Metanephros (tissue), 1 donor: Measurements from ENCODE around the gene MATN3. TPM values are rescaled to one million over a fixed set of nuclear protein-coding genes. Genes with fewer than 3 reads are reported as not detected.

ENCODE experiments used
- total RNA-seq: library from RNA; depleted of rRNA; stranded (reverse); fragments of >200 nt; gene quantifications from one replicate; pipeline ENCODE4 v1.2.3, GENCODE V29; 2014

MATN3 gene
- 1.5 TPM for total RNA-seq

GRCh38 chr2:20012282-20013125 is at the start of gene MATN3:
Gene MATN3, minus strand, starts transcription at chr2:20012668. Its CDS starts 37 bp downstream, at chr2:20012631.

GRCh38 chr2:20051532-20052228 is 39.2 kb upstream of the MATN3 start, which contains the start of gene LAPTM4A:
Gene LAPTM4A, minus strand, starts transcription at chr2:20051628. Its CDS starts 108 bp downstream, at chr2:20051520.

GRCh38 chr2:19989667-19990415 is 22.6 kb downstream of the MATN3 start, which contains the start of gene WDR35:
Gene WDR35, minus strand, starts transcription at chr2:19990105. Its CDS starts 90 bp downstream, at chr2:19990015.

Other genes starting within 250 kb of the MATN3 start
- gene TTC32, start 110.7 kb downstream of the MATN3 start, total RNA-seq, result 18.0 TPM
- 18.7 TPM for gene WDR35, start 22.6 kb downstream of the MATN3 start, total RNA-seq
- 173 TPM for gene LAPTM4A, start 39.0 kb upstream of the MATN3 start, total RNA-seq
- gene SDC1, start 212.5 kb upstream of the MATN3 start, total RNA-seq, result 38.7 TPM